ENCODE results near the gene CYP2J2.
"Not testable (repeated sequence)": the region's sequence is repeated elsewhere in the genome, so short reads cannot be mapped to it uniquely, and the experiment has no call there.

The CYP2J2 gene

GRCh38 chr1:59917026-59917784 lies 9.4 kb downstream of the CYP2J2 start:
- H3K4me2 ChIP-seq (ENCODE audit: low read length) = no peak overlapping the region
- no peaks in the 10 kb centered on the region for H3K27me3 ChIP-seq (ENCODE audit: insufficient read depth, low read length, poor library complexity)
- no peak overlapping the region for H4K5ac ChIP-seq (ENCODE audit: low read length)
- no peak overlapping the region for H3K56ac ChIP-seq (ENCODE audit: low read length)
- no CpG with 5 or more reads among the region's 10 CpGs for WGBS (ENCODE audit: extremely low coverage, insufficient coverage, low lambda C conversion rate)
- H3K4me3 ChIP-seq (ENCODE audit: low read length) = no peak overlapping the region
- no peak overlapping the region for H3K18ac ChIP-seq (ENCODE audit: low read length)
- no peaks in the 10 kb centered on the region for H3K79me2 ChIP-seq (ENCODE audit: control insufficient read depth, insufficient read depth, low read length)
- H2BK15ac ChIP-seq (replicated peaks; ENCODE audit: low read depth) = no peak overlapping the region
- H2AK5ac ChIP-seq (ENCODE audit: low read length) = no peak overlapping the region
- no peaks in the 10 kb centered on the region for H3K79me1 ChIP-seq (ENCODE audit: low read length)
- no peak overlapping the region for H4K8ac ChIP-seq (ENCODE audit: low read depth, low read length)
- no peak overlapping the region for H2BK120ac ChIP-seq (ENCODE audit: low read depth, low read length)
- H3K27ac ChIP-seq (ENCODE audit: low read depth, low read length) = no peak overlapping the region
- H3K9ac ChIP-seq (ENCODE audit: low read length) = no peak overlapping the region
- H3K36me3 ChIP-seq (ENCODE audit: control insufficient read depth, insufficient read depth, low read length) = no peaks in the 10 kb centered on the region
- H3K4me1 ChIP-seq (ENCODE audit: control insufficient read depth, low read depth, low read length) = no peaks in the 10 kb centered on the region
- no peak overlapping the region for H3K4ac ChIP-seq (ENCODE audit: low read depth, low read length)
- no peak overlapping the region for H3K23ac ChIP-seq (ENCODE audit: low read length)
- no peak overlapping the region for H2BK5ac ChIP-seq (ENCODE audit: low read length)
- DNase-seq = no peak

GRCh38 chr1:59915516-59915915 lies 11.1 kb downstream of the CYP2J2 start:
- Histone ChIP-seq H2BK120ac (ENCODE audit: low read depth, low read length) (no peak overlapping the region), H3K56ac (ENCODE audit: low read length) (no peak overlapping the region), H3K23ac (ENCODE audit: low read length) (no peak overlapping the region), H3K4ac (ENCODE audit: low read depth, low read length) (no peak overlapping the region), H3K79me1 (ENCODE audit: low read length) (no peaks in the 10 kb centered on the region), H4K5ac (ENCODE audit: low read length) (no peak overlapping the region), H3K4me3 (ENCODE audit: low read length) (no peak overlapping the region), H2BK5ac (ENCODE audit: low read length) (no peak overlapping the region), H3K27me3 (ENCODE audit: insufficient read depth, low read length, poor library complexity) (no peaks in the 10 kb centered on the region), H3K36me3 (ENCODE audit: control insufficient read depth, insufficient read depth, low read length) (no peaks in the 10 kb centered on the region), H3K27ac (ENCODE audit: low read depth, low read length) (no peak overlapping the region), H3K79me2 (ENCODE audit: control insufficient read depth, insufficient read depth, low read length) (no peaks in the 10 kb centered on the region), H3K4me1 (ENCODE audit: control insufficient read depth, low read depth, low read length) (no peaks in the 10 kb centered on the region), H3K18ac (ENCODE audit: low read length) (no peak overlapping the region), H2AK5ac (ENCODE audit: low read length) (no peak overlapping the region), H3K4me2 (ENCODE audit: low read length) (no peak overlapping the region), H2BK15ac (replicated peaks; ENCODE audit: low read depth) (no peak overlapping the region), H4K8ac (ENCODE audit: low read depth, low read length) (no peak overlapping the region), H3K9ac (ENCODE audit: low read length) (no peak overlapping the region)
- peak; percentile 28 for DNase-seq
- no CpG with 5 or more reads among the region's 1 CpG for WGBS (ENCODE audit: extremely low coverage, insufficient coverage, low lambda C conversion rate)

GRCh38 chr1:59914791-59915286 lies 11.7 kb downstream of the CYP2J2 start:
- WGBS (ENCODE audit: extremely low coverage, insufficient coverage, low lambda C conversion rate) = no CpG with 5 or more reads among the region's 7 CpGs

GRCh38 chr1:59908682-59909081 lies 17.9 kb downstream of the CYP2J2 start:
- WGBS (ENCODE audit: extremely low coverage, insufficient coverage, low lambda C conversion rate) = no CpG with 5 or more reads among the region's 2 CpGs
- Histone ChIP-seq H3K4ac (ENCODE audit: low read depth, low read length) (no peak overlapping the region), H3K27ac (ENCODE audit: low read depth, low read length) (no peak overlapping the region), H3K4me1 (ENCODE audit: control insufficient read depth, low read depth, low read length) (no peaks in the 10 kb centered on the region), H2BK120ac (ENCODE audit: low read depth, low read length) (no peak overlapping the region), H2BK5ac (ENCODE audit: low read length) (no peak overlapping the region), H3K18ac (ENCODE audit: low read length) (no peak overlapping the region), H3K79me2 (ENCODE audit: control insufficient read depth, insufficient read depth, low read length) (no peaks in the 10 kb centered on the region), H3K79me1 (ENCODE audit: low read length) (no peaks in the 10 kb centered on the region), H4K5ac (ENCODE audit: low read length) (no peak overlapping the region), H3K23ac (ENCODE audit: low read length) (no peak overlapping the region), H3K4me3 (ENCODE audit: low read length) (no peak overlapping the region), H2AK5ac (ENCODE audit: low read length) (no peak overlapping the region), H4K8ac (ENCODE audit: low read depth, low read length) (no peak overlapping the region), H3K36me3 (ENCODE audit: control insufficient read depth, insufficient read depth, low read length) (no peaks in the 10 kb centered on the region), H3K56ac (ENCODE audit: low read length) (no peak overlapping the region), H3K4me2 (ENCODE audit: low read length) (no peak overlapping the region), H3K9ac (ENCODE audit: low read length) (no peak overlapping the region), H3K27me3 (ENCODE audit: insufficient read depth, low read length, poor library complexity) (no peaks in the 10 kb centered on the region), H2BK15ac (replicated peaks; ENCODE audit: low read depth) (no peak overlapping the region)
- no peak for DNase-seq

More at GRCh38 chr1:59914791-59915286, 11.7 kb downstream of the CYP2J2 start:
- not testable (repeated sequence) for H3K9ac ChIP-seq (ENCODE audit: low read length); H3K18ac ChIP-seq (ENCODE audit: low read length); H4K5ac ChIP-seq (ENCODE audit: low read length); H3K36me3 ChIP-seq (ENCODE audit: control insufficient read depth, insufficient read depth, low read length); H3K27me3 ChIP-seq (ENCODE audit: insufficient read depth, low read length, poor library complexity); H3K79me2 ChIP-seq (ENCODE audit: control insufficient read depth, insufficient read depth, low read length); H2BK5ac ChIP-seq (ENCODE audit: low read length); H3K4me3 ChIP-seq (ENCODE audit: low read length); H2BK120ac ChIP-seq (ENCODE audit: low read depth, low read length); DNase-seq; H3K27ac ChIP-seq (ENCODE audit: low read depth, low read length); H3K4me2 ChIP-seq (ENCODE audit: low read length); H3K79me1 ChIP-seq (ENCODE audit: low read length); H3K23ac ChIP-seq (ENCODE audit: low read length); H2AK5ac ChIP-seq (ENCODE audit: low read length); H3K56ac ChIP-seq (ENCODE audit: low read length); H2BK15ac ChIP-seq (replicated peaks; ENCODE audit: low read depth); H3K4me1 ChIP-seq (ENCODE audit: control insufficient read depth, low read depth, low read length); H3K4ac ChIP-seq (ENCODE audit: low read depth, low read length); H4K8ac ChIP-seq (ENCODE audit: low read depth, low read length)

GRCh38 chr1:59908084-59908483 lies 18.5 kb downstream of the CYP2J2 start:
- no peaks in the 10 kb centered on the region for H3K4me1 ChIP-seq (ENCODE audit: control insufficient read depth, low read depth, low read length)
- no peak overlapping the region for H3K27ac ChIP-seq (ENCODE audit: low read depth, low read length)
- H3K9ac ChIP-seq (ENCODE audit: low read length) = no peak overlapping the region
- H4K8ac ChIP-seq (ENCODE audit: low read depth, low read length) = no peak overlapping the region
- no peak overlapping the region for H2BK15ac ChIP-seq (replicated peaks; ENCODE audit: low read depth)
- H3K4ac ChIP-seq (ENCODE audit: low read depth, low read length) = no peak overlapping the region
- H3K4me3 ChIP-seq (ENCODE audit: low read length) = no peak overlapping the region
- no peak overlapping the region for H2AK5ac ChIP-seq (ENCODE audit: low read length)
- H3K36me3 ChIP-seq (ENCODE audit: control insufficient read depth, insufficient read depth, low read length) = no peaks in the 10 kb centered on the region
- no peak overlapping the region for H3K4me2 ChIP-seq (ENCODE audit: low read length)
- no peaks in the 10 kb centered on the region for H3K79me2 ChIP-seq (ENCODE audit: control insufficient read depth, insufficient read depth, low read length)
- H3K79me1 ChIP-seq (ENCODE audit: low read length) = no peaks in the 10 kb centered on the region
- no peak for DNase-seq
- no peak overlapping the region for H3K18ac ChIP-seq (ENCODE audit: low read length)
- H2BK120ac ChIP-seq (ENCODE audit: low read depth, low read length) = no peak overlapping the region
- H4K5ac ChIP-seq (ENCODE audit: low read length) = no peak overlapping the region
- no peak overlapping the region for H2BK5ac ChIP-seq (ENCODE audit: low read length)
- no peak overlapping the region for H3K56ac ChIP-seq (ENCODE audit: low read length)
- no peak overlapping the region for H3K23ac ChIP-seq (ENCODE audit: low read length)
- H3K27me3 ChIP-seq (ENCODE audit: insufficient read depth, low read length, poor library complexity) = no peaks in the 10 kb centered on the region
- WGBS (ENCODE audit: extremely low coverage, insufficient coverage, low lambda C conversion rate) = no CpG with 5 or more reads among the region's 2 CpGs

- Histone ChIP-seq H3K79me2 (ENCODE audit: control insufficient read depth, insufficient read depth, low read length) (no peaks in the 10 kb centered on the region), H3K23ac (ENCODE audit: low read length) (no peak overlapping the region), H3K4me1 (ENCODE audit: control insufficient read depth, low read depth, low read length) (no peaks in the 10 kb centered on the region), H2BK5ac (ENCODE audit: low read length) (no peak overlapping the region), H3K27me3 (ENCODE audit: insufficient read depth, low read length, poor library complexity) (no peaks in the 10 kb centered on the region), H3K79me1 (ENCODE audit: low read length) (no peaks in the 10 kb centered on the region), H3K4me2 (ENCODE audit: low read length) (no peak overlapping the region), H2AK5ac (ENCODE audit: low read length) (no peak overlapping the region), H4K5ac (ENCODE audit: low read length) (no peak overlapping the region), H3K36me3 (ENCODE audit: control insufficient read depth, insufficient read depth, low read length) (no peaks in the 10 kb centered on the region), H3K27ac (ENCODE audit: low read depth, low read length) (no peak overlapping the region), H3K9ac (ENCODE audit: low read length) (no peak overlapping the region), H4K8ac (ENCODE audit: low read depth, low read length) (no peak overlapping the region), H2BK15ac (replicated peaks; ENCODE audit: low read depth) (no peak overlapping the region), H3K18ac (ENCODE audit: low read length) (no peak overlapping the region), H3K4ac (ENCODE audit: low read depth, low read length) (no peak overlapping the region), H2BK120ac (ENCODE audit: low read depth, low read length) (no peak overlapping the region), H3K56ac (ENCODE audit: low read length) (no peak overlapping the region), H3K4me3 (ENCODE audit: low read length) (no peak overlapping the region)
- DNase-seq = no peak
- WGBS (ENCODE audit: extremely low coverage, insufficient coverage, low lambda C conversion rate) = no CpG with 5 or more reads among the region's 2 CpGs
Measured at GRCh38 chr1:59906931-59907330, 19.6 kb downstream of the CYP2J2 start.

Data from mesendoderm (in vitro differentiated cells).